ENCODE data around the gene VPS13D. TPM values are rescaled to one million over a fixed set of nuclear protein-coding genes. Genes with fewer than 3 reads are reported as not detected.

VPS13D gene
- total RNA-seq, 6 experiments from 2014 or later: 18.8 to 29.5 (median 21.5) TPM

- H3K27me3 Mint-ChIP-seq (ENCODE audit: insufficient read depth): no peaks in the 10 kb centered on the region
- peaks cover 27% of the 10 kb centered on the region for H3K4me1 Mint-ChIP-seq (ENCODE audit: low read depth)
- H3K4me3 Mint-ChIP-seq: no peak overlapping the region
- DNase-seq: no peak
- H3K27ac Mint-ChIP-seq: no peak overlapping the region
- TF ChIP-seq CTCF (IDR thresholded peaks at IDR 0.05): no peak
- peaks cover 33% of the 10 kb centered on the region for H3K36me3 Mint-ChIP-seq (ENCODE audit: low read depth)
- H3K9me3 Mint-ChIP-seq: peaks cover under 1% of the 10 kb centered on the region; the same call in 1 of the 2 replicates
These were observed 175.1 kb downstream of the VPS13D start for GRCh38 chr1:12404918-12405317.

GRCh38 chr1:12405325-12406210, 175.7 kb downstream of the VPS13D start:
- H3K9me3 Mint-ChIP-seq: peaks cover 5% of the 10 kb centered on the region; the same call in 1 of the 2 replicates
- no peaks in the 10 kb centered on the region for H3K27me3 Mint-ChIP-seq (ENCODE audit: insufficient read depth)
- peaks cover 34% of the 10 kb centered on the region for H3K36me3 Mint-ChIP-seq (ENCODE audit: low read depth)
- peak; percentile 41; the same call in 1 of the 2 replicates for TF ChIP-seq CTCF (IDR thresholded peaks at IDR 0.05)
- DNase-seq: no peak
- peaks cover 27% of the 10 kb centered on the region for H3K4me1 Mint-ChIP-seq (ENCODE audit: low read depth)
- no peak overlapping the region for H3K4me3 Mint-ChIP-seq
- peak overlapping the region; percentile 27; the same call in 1 of the 2 replicates for H3K27ac Mint-ChIP-seq

- H3K36me3 Mint-ChIP-seq (ENCODE audit: low read depth): peaks cover 34% of the 10 kb centered on the region
- H3K4me3 Mint-ChIP-seq: no peak overlapping the region
- TF ChIP-seq CTCF (IDR thresholded peaks at IDR 0.05): peak; percentile 2; the same call in 1 of the 2 replicates
- H3K27me3 Mint-ChIP-seq (ENCODE audit: insufficient read depth): no peaks in the 10 kb centered on the region
- peaks cover 5% of the 10 kb centered on the region; the same call in 1 of the 2 replicates for H3K9me3 Mint-ChIP-seq
- DNase-seq: no peak
- H3K27ac Mint-ChIP-seq: peak overlapping the region; percentile 36; the same call in 1 of the 2 replicates
- peaks cover 27% of the 10 kb centered on the region for H3K4me1 Mint-ChIP-seq (ENCODE audit: low read depth)
These were observed 176.6 kb downstream of the VPS13D start for GRCh38 chr1:12406211-12407021.

GRCh38 chr1:12407050-12407961, 177.5 kb downstream of the VPS13D start:
- no peak overlapping the region for H3K4me3 Mint-ChIP-seq

More at GRCh38 chr1:12407050-12407961, 177.5 kb downstream of the VPS13D start:
- DNase-seq: peak; percentile 75
- H3K27me3 Mint-ChIP-seq (ENCODE audit: insufficient read depth): no peaks in the 10 kb centered on the region
- TF ChIP-seq CTCF (IDR thresholded peaks at IDR 0.05): peak; percentile 77
- H3K4me1 Mint-ChIP-seq (ENCODE audit: low read depth): peaks cover 27% of the 10 kb centered on the region
- H3K27ac Mint-ChIP-seq: peak overlapping the region; percentile 36
- peaks cover 5% of the 10 kb centered on the region; the same call in 1 of the 2 replicates for H3K9me3 Mint-ChIP-seq
- H3K36me3 Mint-ChIP-seq (ENCODE audit: low read depth): peaks cover 40% of the 10 kb centered on the region
